HCT116 (cell line): ENCODE results near the gene CDC45.

Source experiments
- EZH2phosphoT487 ChIP-seq: fragments of 200-600 bp; IDR thresholded peaks from 2 replicates; pipeline ENCODE4 v1.6.1; 2018; ENCODE audit warnings: antibody characterized with exemption, borderline replicate concordance
- FOSL1 ChIP-seq: IDR thresholded peaks from 2 replicates; pipeline ENCODE4 v1.6.1; 2012; ENCODE audit warnings: low read depth
- JUND ChIP-seq: IDR thresholded peaks from 2 replicates; pipeline ENCODE4 v1.6.1; 2012
- POLR2A ChIP-seq: IDR thresholded peaks from 2 replicates; pipeline ENCODE4 v1.7.0; 2011; ENCODE audit warnings: borderline replicate concordance; ENCODE audit not compliant: insufficient read depth, insufficient read length; ENCODE audit errors: extremely low read depth
- POLR2AphosphoS5 ChIP-seq: IDR thresholded peaks from 2 replicates; pipeline ENCODE4 v1.6.1; 2011; ENCODE audit warnings: mild to moderate bottlenecking, low read depth, low read length, moderate library complexity
- RAD21 ChIP-seq: IDR thresholded peaks from 2 replicates; pipeline ENCODE4 v1.6.1; 2012; ENCODE audit warnings: low read depth, mild to moderate bottlenecking
- TF ChIP-seq, protein P1 (sequence below), 3 experiments: fragments of 200-600 bp in 1 of 3; sonication (generic) in 1 of 3; IDR thresholded peaks in 2 of 3; conservative IDR thresholded peaks in 1 of 3; 2 replicates each; pipeline ENCODE4 v1.5.1; 2012 to 2017; ENCODE audit warnings: low read depth in 2 of 3, low read length in 2 of 3, antibody characterized with exemption in 1 of 3, borderline replicate concordance in 1 of 3, control low read depth in 1 of 3, mild to moderate bottlenecking in 1 of 3, mixed read lengths in 1 of 3, mixed run types in 1 of 3, moderate library complexity in 1 of 3; ENCODE audit not compliant: insufficient read depth in 1 of 3
- TF ChIP-seq, protein P2 (sequence below): IDR thresholded peaks from 2 replicates; pipeline ENCODE4 v1.6.1; 2012

GRCh38 chr22:19471572-19471971 lies 8.1 kb upstream of the CDC45 start:
- TF ChIP-seq POLR2A = no peak
- TF ChIP-seq, protein P1, sequence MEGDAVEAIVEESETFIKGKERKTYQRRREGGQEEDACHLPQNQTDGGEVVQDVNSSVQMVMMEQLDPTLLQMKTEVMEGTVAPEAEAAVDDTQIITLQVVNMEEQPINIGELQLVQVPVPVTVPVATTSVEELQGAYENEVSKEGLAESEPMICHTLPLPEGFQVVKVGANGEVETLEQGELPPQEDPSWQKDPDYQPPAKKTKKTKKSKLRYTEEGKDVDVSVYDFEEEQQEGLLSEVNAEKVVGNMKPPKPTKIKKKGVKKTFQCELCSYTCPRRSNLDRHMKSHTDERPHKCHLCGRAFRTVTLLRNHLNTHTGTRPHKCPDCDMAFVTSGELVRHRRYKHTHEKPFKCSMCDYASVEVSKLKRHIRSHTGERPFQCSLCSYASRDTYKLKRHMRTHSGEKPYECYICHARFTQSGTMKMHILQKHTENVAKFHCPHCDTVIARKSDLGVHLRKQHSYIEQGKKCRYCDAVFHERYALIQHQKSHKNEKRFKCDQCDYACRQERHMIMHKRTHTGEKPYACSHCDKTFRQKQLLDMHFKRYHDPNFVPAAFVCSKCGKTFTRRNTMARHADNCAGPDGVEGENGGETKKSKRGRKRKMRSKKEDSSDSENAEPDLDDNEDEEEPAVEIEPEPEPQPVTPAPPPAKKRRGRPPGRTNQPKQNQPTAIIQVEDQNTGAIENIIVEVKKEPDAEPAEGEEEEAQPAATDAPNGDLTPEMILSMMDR (IDR thresholded peaks at IDR 0.05 in 2 of 3, conservative IDR thresholded peaks at IDR 0.05 in 1 of 3; ENCODE audit: borderline replicate concordance in 1 of 3, insufficient read depth in 1 of 3, low read depth in 2 of 3, low read length in 2 of 3) = no peak
- no peak for TF ChIP-seq RAD21
- TF ChIP-seq FOSL1 = no peak
- TF ChIP-seq JUND = no peak
- TF ChIP-seq EZH2phosphoT487 = no peak
- TF ChIP-seq, protein P2, sequence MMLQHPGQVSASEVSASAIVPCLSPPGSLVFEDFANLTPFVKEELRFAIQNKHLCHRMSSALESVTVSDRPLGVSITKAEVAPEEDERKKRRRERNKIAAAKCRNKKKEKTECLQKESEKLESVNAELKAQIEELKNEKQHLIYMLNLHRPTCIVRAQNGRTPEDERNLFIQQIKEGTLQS = no peak
- TF ChIP-seq POLR2AphosphoS5 = no peak
